ENCODE measurements around the gene ELF4.

The ELF4 gene

DNA sequence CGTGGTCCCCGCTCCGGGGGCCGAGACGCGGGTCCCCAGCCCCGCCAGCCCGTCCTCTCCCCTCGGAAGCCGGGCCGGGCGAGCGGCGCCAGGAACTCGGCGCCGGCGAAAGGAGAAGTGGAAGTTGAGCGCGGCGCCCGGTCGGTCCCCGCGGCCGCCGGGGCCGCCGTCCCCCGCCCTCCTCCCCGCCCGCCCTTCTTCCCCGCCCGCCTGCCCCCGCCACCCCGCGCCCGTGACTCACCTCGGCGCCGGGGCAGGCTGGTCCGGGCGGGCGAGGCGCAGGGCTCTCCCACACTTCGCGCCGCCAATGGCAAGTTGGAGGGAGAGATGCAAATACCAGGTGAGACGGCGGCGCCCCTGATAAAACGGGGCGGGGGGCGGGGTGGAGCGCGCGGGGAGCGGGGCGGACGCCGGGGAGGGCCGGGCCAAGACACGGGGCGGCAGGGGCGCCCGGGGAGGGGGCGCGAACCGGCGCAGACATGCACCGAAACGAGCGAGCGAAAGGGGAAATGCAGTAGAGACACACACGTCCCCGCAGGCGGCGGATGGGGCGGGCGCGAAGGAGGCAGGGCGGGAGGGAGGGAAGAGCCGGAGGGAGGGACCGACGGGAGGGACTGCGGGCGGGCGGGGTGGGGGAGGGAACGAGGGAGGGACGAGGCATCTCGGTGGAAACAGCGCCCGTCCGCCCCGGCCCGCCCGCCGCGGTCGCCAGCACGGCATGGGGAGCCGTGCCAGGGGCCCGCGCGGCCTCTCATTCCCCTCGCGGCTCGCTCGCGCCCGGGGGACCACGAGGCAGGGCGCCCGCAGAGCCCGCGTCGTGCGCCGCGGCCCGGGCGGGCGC is at the start of gene ELF4:
Gene ELF4, minus strand, starts transcription at position 119 of the 841 bp plus-strand sequence. CDS start 29,167 bp downstream, outside the sequence.
- TF ChIP-seq, protein P1, sequence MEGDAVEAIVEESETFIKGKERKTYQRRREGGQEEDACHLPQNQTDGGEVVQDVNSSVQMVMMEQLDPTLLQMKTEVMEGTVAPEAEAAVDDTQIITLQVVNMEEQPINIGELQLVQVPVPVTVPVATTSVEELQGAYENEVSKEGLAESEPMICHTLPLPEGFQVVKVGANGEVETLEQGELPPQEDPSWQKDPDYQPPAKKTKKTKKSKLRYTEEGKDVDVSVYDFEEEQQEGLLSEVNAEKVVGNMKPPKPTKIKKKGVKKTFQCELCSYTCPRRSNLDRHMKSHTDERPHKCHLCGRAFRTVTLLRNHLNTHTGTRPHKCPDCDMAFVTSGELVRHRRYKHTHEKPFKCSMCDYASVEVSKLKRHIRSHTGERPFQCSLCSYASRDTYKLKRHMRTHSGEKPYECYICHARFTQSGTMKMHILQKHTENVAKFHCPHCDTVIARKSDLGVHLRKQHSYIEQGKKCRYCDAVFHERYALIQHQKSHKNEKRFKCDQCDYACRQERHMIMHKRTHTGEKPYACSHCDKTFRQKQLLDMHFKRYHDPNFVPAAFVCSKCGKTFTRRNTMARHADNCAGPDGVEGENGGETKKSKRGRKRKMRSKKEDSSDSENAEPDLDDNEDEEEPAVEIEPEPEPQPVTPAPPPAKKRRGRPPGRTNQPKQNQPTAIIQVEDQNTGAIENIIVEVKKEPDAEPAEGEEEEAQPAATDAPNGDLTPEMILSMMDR (IDR thresholded peaks at IDR 0.05; ENCODE audit: borderline replicate concordance, control extremely low read depth, extremely low read depth, insufficient read depth, missing control alignments): no peak
- peak; percentile 79 for DNase-seq (ENCODE audit: low spot score)
- in situ Hi-C loops (cut with MboI; ENCODE audit: low sequenced_read_pairs, unreplicated experiment): no loop called here

DNA sequence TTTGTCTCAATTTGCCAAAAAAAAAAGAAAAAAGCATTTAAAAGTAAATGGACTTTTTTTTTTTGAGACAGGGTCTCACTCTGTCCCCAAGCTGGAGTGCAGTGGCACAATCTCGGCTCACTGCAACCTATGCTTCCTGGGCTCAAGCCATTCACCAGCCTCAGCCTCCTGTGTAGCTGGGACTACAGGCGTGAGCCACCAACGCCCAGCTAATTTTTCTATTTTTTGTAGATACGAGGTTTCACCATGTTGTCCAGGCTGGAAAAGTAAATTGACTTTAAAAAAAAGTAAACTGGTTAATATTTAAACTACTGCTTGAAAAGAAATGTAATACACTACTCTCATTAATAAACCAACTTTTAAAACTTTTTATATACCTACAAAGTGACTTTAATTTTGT is 49.5 kb upstream of the ELF4 start:
- in situ Hi-C loops (cut with MboI; ENCODE audit: low sequenced_read_pairs, unreplicated experiment): no loop called here
- TF ChIP-seq, protein P1 (IDR thresholded peaks at IDR 0.05; ENCODE audit: borderline replicate concordance, control extremely low read depth, extremely low read depth, insufficient read depth, missing control alignments): no peak
- DNase-seq (ENCODE audit: low spot score): no peak

DNA sequence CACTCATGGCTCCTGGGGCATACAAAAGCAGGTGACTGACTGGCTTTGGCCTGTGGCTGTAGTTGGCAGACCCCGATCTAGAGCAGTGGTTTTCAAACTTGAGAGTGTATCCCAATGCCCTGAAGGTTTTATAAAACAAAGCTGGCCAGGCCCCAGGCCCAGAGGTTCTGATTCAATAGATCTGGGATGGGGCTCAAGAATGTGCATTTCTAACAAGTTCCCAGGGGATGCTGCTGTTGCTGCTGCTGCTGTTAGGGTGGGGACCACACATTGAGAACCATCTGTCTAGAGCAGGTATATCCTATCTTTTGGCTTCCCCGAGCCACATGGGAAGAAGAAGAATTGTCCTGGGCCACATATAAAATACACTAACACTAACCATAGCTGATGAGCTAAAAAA is 48.0 kb upstream of the ELF4 start:
- DNase-seq (ENCODE audit: low spot score): no peak
- in situ Hi-C loops (cut with MboI; ENCODE audit: low sequenced_read_pairs, unreplicated experiment): no loop called here
- TF ChIP-seq, protein P1 (IDR thresholded peaks at IDR 0.05; ENCODE audit: borderline replicate concordance, control extremely low read depth, extremely low read depth, insufficient read depth, missing control alignments): no peak

DNA sequence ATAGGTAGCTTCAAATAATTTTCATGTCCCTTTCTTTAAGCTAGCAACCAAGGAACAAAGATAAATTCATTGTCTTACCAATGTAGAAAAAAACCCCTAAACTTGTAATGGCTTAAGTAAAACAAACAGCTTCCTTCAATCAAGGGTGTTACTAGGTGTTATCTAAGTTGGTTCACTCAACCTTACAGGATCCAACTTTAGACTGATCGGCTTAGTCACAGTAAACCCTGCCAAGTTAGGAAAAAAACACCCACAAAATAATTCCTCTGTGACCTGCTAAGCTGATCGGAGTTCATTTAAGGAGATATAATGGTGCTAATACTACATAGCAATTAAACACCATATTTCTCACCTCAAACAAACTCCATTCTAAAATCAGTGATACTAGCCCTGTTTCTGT is 45.3 kb upstream of the ELF4 start:
- no peak for DNase-seq (ENCODE audit: low spot score)
- TF ChIP-seq, protein P1 (IDR thresholded peaks at IDR 0.05; ENCODE audit: borderline replicate concordance, control extremely low read depth, extremely low read depth, insufficient read depth, missing control alignments): no peak
- in situ Hi-C loops (cut with MboI; ENCODE audit: low sequenced_read_pairs, unreplicated experiment): no loop called here

DNA sequence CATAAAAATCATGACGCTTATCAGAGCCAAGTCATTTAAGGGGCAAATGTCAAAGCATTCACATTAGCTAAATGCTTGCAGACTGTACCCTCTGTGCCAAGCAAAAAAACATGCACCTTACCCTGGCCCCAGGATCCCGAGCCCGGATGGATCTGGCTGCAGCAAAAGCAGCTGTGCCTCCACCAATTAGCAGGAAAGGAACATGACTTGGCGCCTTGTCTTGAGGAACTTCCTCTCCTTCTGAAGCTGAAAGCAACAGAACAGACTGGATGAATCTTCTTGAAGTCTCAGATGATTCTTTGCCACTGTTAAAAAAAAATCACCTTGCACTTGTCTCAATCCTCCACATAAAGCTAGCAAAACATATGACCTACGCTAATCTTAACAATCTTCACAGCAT is 37.3 kb upstream of the ELF4 start:
- TF ChIP-seq, protein P1 (IDR thresholded peaks at IDR 0.05; ENCODE audit: borderline replicate concordance, control extremely low read depth, extremely low read depth, insufficient read depth, missing control alignments): no peak
- DNase-seq (ENCODE audit: low spot score): no peak
- in situ Hi-C loops (cut with MboI; ENCODE audit: low sequenced_read_pairs, unreplicated experiment): no loop called here

DNA sequence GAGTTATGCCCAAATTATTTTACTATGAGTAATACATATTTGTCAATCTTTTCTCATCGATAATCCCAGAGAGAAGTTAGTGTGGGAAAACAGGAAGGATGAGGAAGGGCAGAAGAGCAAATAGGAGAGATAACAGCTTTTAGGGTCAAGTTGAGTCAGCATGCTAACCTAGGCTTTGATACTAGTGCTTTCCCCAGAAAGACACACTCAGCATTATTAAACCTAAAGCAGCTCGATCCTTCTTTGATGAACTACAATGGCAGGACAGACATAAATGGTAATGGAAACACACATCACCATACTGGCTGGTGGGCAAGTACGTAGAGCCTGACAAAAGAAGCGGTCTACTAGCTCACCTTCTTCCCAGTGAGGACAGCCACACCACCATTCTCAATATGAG is 34.8 kb upstream of the ELF4 start:
- in situ Hi-C loops (cut with MboI; ENCODE audit: low sequenced_read_pairs, unreplicated experiment): no loop called here
- no peak for DNase-seq (ENCODE audit: low spot score)
- TF ChIP-seq, protein P1 (IDR thresholded peaks at IDR 0.05; ENCODE audit: borderline replicate concordance, control extremely low read depth, extremely low read depth, insufficient read depth, missing control alignments): no peak
